AG09309 (cell line): ENCODE results near the gene TBC1D9B.

Source experiments
- DNase-seq: peaks from one replicate; pipeline ENCODE4 v3.0.0-alpha.2; 2010; ENCODE audit warnings: low read depth
- H3K4me3 ChIP-seq: 2 replicates; pipeline ENCODE4 v1.5.1; 2011; ENCODE audit warnings: mild to moderate bottlenecking, low read depth, low read length, moderate library complexity; ENCODE audit not compliant: control insufficient read depth
- TF ChIP-seq, protein P1 (sequence below): IDR thresholded peaks from 2 replicates; pipeline ENCODE4 v1.5.1; 2011; ENCODE audit warnings: mild to moderate bottlenecking, low read depth, low read length, inconsistent platforms; ENCODE audit not compliant: insufficient read depth, control insufficient read depth; ENCODE audit errors: missing control alignments

The TBC1D9B gene

DNA sequence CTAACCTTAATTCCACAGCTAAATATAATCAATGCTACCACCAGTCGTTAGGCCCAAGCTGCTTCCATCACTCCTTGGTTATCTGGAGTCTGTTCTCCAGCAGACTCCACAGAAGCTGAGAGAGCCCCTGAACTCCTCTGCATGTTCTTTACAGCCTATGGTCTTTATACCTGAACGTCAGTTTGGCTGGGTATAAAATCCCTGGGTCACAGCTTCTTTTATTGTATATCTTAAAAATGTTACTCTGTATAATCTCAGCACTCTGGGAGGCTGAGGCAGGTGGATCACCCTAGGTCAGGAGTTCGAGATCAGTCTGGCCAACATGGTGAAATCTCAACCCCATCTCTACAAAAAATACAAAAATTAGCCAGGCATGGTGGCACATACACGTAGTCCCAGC lies 25.4 kb downstream of the TBC1D9B start:
- no peak for DNase-seq
- H3K4me3 ChIP-seq, result no peak overlapping the region
- TF ChIP-seq, protein P1, sequence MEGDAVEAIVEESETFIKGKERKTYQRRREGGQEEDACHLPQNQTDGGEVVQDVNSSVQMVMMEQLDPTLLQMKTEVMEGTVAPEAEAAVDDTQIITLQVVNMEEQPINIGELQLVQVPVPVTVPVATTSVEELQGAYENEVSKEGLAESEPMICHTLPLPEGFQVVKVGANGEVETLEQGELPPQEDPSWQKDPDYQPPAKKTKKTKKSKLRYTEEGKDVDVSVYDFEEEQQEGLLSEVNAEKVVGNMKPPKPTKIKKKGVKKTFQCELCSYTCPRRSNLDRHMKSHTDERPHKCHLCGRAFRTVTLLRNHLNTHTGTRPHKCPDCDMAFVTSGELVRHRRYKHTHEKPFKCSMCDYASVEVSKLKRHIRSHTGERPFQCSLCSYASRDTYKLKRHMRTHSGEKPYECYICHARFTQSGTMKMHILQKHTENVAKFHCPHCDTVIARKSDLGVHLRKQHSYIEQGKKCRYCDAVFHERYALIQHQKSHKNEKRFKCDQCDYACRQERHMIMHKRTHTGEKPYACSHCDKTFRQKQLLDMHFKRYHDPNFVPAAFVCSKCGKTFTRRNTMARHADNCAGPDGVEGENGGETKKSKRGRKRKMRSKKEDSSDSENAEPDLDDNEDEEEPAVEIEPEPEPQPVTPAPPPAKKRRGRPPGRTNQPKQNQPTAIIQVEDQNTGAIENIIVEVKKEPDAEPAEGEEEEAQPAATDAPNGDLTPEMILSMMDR, result no peak

DNA sequence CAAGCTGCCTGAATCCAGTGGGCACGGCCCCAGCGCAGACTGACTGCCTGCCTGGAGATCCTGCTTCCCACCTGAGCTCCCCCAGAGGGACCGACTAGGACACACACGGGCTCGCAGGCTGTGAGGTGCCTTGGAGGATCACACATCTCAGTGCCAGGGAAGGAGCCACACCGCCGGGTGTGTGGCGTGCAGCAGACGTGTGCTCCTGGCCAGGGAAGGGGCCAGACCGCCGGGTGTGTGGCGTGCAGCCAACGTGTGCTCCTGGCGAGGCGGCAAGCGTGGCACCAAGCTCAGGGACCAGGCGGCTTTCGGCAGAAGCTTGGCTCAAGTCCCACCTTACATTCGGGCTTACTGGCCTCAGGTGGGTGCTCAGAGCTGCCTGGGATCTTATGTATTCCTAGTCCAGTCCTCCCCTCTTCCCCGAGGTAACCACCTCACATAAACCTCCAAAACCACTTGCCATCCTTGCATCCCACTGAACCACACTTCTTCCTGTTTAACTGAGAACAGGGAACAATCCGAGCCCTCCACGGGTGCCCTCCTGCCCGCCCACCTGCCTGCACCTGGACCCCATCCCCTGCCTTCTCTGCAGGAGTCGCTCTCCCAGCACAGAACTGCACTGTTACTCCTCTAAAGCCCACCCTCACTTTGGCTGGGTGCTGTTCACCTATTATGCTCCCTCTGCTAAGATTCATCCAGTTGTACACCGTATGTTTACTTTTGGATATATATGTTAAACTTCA lies 26.7 kb downstream of the TBC1D9B start:
- DNase-seq, result no peak
- no peak overlapping the region for H3K4me3 ChIP-seq
- TF ChIP-seq, protein P1, result no peak

DNA sequence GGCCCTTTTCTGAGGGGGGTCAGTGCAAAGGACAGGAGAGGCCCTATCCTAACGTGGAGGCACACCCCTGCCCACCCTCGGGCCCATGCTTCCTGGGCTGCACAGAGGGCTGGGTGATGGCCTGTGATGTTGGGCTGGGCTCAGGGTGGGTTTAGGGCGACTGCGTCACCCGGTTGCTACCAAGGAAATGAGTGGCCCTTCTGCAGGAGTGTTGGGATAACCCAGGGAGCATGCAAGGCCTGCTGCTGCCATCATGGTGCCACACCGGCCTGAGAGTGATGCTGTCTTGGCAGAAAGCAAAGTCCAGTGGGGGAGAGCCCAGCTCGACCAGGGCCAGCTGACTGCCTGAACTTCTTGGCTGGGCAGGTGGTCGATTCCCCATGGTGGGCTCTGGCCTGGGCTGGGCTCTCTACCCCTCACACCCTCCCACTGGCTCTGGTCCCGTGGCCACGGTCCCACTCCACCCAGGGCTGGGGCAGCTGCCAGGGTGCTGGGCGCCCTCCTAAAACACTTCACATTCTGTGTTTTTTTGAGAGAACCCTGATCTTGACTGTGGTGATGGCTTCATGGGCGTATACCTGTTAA lies 27.5 kb downstream of the TBC1D9B start:
- no peak for DNase-seq
- H3K4me3 ChIP-seq, result no peak overlapping the region
- TF ChIP-seq, protein P1, result no peak

DNA sequence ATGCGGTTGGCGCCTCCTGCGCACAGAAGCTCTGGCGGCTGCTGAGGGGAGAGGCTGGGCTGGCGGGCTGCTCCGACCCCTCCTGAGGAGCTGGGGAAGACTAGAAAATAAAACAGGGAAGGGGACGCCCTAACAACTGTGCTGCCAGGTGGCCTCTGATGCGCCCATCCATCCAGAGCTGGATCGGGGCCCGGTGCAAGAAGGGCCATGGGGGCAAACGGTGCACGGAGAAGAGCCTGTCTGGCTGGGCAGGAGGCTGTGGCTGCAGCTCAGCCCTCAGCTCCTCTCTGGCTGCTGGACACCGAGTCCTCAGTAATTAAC lies 28.0 kb downstream of the TBC1D9B start:
- DNase-seq, result no peak
- H3K4me3 ChIP-seq, result no peak overlapping the region
- TF ChIP-seq, protein P1, result no peak

DNA sequence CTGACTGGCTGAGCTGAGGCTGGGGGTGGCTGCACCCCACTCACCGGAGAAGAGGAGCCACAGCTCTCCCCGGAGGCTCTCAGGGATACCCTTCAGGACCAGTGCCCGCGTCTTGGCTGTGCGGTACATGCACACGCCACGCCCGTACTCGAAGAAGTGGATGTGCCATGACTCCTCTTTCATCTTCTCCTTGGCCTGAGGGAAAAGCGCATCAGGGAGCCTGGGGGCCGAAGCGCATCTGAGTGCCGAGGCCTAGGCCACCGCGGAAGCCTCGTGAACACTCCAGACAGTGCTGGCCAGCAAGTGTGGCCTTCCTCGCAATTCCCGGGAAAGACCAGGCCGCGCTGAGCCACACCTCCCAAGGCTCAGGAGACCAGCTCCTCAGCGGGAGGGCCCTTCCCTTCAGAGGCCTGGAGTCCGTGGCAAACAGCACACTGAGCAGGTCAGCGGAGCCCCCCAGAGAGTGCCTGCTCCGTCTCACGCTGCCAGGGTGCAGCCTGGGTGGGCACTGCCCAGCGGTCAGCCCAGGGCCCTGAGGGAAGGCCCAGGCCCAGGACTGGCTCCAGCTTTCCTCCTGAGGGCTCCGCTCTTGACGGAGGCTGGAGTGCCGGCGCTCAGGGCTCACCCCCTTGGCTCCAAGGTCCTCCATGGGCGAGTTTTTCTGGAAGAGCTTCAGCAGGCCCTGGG lies 28.6 kb downstream of the TBC1D9B start:
- DNase-seq, result no peak
- no peak overlapping the region for H3K4me3 ChIP-seq
- TF ChIP-seq, protein P1, result no peak

DNA sequence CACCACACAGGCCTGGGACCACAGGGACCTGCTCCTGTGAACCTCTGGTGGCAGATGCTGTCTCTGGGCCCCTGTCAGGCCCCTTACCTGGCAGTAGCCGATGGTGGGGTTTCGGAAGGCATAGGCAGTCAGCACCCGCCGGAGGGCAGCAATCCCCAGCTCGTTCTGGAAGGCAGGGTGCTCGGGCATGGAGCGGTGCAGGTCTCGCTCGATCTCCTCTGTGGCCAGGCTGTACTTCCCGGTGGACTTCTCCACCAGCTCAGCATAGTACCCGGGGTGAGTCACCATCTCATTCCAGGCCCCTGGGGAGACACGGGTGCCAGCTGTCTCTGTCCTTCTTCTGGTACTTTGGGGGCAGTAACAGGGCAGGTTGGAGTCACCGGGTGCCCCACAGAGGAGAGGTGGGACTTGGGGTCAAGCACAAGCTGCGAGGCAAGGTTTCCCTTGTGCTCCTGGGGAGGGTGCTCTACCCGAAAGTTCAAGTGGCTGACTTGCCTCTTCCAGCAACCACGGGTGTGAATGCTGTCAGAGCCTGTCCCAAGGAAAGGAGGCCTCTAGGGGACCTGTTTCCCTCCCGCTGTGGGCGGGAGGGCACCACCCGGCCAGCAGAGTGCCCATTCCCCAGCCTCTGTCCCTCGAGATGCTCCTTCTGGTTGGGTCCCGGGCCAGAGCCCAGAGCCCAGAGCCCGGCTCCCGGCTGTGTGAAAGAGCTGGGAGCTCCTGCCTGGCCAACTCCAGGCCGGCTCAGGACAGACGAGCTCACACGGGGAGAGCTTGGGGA lies 29.3 kb downstream of the TBC1D9B start:
- DNase-seq, result no peak
- TF ChIP-seq, protein P1, result no peak
- no peak overlapping the region for H3K4me3 ChIP-seq
